ENCODE measurements around the gene S100A16.
"Not testable (repeated sequence)": the region's sequence is repeated elsewhere in the genome, so short reads cannot be mapped to it uniquely, and the experiment has no call there.

The S100A16 gene, protein sequence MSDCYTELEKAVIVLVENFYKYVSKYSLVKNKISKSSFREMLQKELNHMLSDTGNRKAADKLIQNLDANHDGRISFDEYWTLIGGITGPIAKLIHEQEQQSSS

GRCh38 chr1:153612755-153613331, at the start of gene S100A16:
S100A16 (minus strand) TSS chr1:153613137; CDS start chr1:153608151, 4,986 bp downstream.
- DNase-seq = no peak

DNA sequence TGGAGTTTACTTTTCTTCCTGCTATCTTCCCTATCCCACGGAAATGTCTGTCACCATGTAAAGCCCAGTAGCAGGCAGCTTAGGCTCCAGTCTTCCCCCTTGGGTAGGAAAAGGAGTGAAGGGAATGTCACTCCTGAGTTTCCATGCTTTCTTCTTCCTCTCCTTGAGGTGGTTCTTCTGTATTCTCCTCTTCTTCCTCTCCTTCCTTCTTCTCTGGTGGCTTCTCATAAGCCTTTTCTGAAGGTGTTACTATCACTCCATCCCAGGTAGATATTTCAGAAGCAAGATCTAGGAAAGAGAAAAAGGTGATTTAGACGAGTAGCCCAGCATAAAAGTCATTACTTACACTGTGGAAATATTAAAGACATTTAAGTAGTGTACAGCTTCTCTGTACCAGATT, 49.3 kb upstream of the S100A16 start:
- no peak for DNase-seq

GRCh38 chr1:153661111-153661708, 48.3 kb upstream of the S100A16 start:
- no peak for DNase-seq

GRCh38 chr1:153659656-153660055, 46.7 kb upstream of the S100A16 start:
- DNase-seq = no peak

GRCh38 chr1:153659175-153659534, 46.2 kb upstream of the S100A16 start:
- DNase-seq = no peak

GRCh38 chr1:153658400-153659174, 45.6 kb upstream of the S100A16 start, which contains the start of gene SNAPIN:
SNAPIN (plus strand) TSS chr1:153658703; CDS start chr1:153658744, 41 bp downstream.
- DNase-seq = peak; percentile 92

- DNase-seq = no peak
These were observed 42.4 kb upstream of the S100A16 start for GRCh38 chr1:153655333-153655732.

DNA sequence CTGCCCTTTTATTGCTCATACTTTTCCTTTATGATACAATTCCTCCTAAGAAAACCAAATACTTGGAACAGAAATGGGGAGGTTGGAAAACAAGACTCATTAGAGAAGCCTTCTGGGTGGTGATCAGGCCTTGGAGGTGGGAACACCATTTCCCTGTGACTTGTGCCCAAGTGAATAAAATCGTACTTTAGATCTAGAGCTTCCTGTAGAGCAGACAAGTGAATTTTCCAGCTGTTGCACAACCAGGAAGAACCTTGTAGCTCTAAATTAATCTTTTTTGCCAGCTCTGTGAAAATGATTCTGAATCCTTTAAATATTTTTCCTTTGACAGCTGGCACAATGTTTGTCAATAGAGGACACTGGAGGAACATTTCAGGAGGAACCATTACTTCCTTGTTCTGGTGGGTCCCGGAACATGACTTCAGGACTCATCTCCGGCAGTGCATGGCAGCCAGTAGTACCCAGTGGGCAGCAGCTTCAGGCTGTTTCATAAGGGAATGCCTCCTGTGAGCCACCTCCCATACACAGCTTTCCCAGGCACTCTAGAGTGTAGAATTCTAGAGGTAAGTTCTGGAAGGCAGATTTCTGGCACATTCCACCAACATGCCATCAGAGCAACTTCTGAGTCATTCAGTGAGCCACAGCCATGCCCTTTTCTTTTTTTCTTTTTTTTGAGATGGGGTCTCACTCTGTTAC, 40.0 kb upstream of the S100A16 start:
- no peak for DNase-seq

DNA sequence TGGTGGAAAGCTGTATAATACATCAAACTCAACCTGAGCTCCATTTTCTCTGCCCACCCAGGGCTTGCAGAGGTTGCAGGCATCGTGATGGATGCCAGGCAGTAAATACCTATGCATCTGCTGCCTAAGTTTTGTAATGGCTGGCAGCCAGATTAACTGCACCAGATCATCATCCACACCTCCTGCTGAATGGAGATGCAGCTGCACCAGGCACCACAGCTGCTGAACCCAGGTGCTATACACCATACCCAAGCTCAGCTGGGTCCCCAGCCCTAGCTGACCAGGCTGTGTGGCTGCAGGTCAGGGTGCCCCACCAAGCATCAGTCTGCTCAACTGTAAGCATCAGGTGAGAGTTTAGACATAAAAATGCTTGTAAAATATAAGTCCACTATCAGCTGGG, 38.8 kb upstream of the S100A16 start:
- no peak for DNase-seq

DNA sequence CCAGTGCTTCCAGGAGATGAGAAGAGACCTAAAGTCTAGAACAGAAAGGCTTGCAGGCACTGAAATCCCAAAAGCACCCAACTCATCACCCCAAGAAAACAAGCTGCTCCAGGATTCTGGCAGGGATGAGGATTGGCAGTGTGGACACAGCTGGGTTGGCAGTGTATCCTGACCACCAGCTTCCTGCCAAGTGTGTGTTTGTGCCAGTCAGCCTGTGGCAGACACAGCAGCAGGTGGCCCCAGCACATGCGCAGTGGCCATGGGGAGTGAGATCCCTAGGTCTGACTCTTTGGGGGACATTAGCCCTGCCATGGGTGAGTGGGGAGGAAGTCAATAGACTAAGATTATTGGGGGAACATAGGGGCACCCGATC, 36.9 kb upstream of the S100A16 start:
- peak; percentile 34 for DNase-seq

- DNase-seq = peak; percentile 55
These were observed 36.4 kb upstream of the S100A16 start for GRCh38 chr1:153649137-153649862.

DNA sequence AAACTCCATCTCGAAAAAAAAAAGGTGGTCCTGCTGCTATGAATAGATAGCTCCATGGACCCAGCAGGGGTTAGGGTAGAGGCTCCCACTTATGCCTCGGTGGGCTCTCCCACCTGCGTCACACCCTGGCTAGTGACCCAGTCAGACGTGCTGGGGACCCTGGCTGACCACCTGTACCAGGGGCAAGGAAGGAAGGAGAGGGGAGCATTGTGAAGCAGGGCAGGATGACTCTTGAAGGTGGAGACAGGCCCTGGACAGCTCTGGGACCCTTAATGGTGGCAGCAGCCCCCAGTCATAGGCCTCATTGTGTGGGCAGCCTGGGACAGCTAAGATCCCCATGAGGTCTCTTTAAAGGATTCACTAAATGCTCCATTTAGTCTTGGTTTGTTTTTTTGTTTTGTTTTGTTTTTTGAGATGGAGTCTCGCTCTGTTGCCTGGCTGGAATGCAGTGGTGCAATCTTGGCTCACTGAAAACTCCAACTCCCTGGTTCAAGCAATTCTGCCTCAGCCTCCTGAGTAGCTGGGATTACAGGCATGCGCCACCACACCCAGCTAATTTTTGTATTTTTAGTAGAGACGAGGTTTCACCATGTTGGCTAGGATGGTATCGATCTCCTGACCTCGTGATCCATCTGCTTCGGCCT, 35.2 kb upstream of the S100A16 start:
- no peak for DNase-seq

- no peak for DNase-seq
These were observed 34.4 kb upstream of the S100A16 start for GRCh38 chr1:153647346-153647714.

GRCh38 chr1:153646672-153647345, 33.9 kb upstream of the S100A16 start:
- DNase-seq = no peak

GRCh38 chr1:153643816-153644215, 30.9 kb upstream of the S100A16 start:
- DNase-seq = no peak

GRCh38 chr1:153643100-153643499, 30.2 kb upstream of the S100A16 start:
- DNase-seq = no peak

GRCh38 chr1:153642161-153642560, 29.2 kb upstream of the S100A16 start:
- DNase-seq = no peak

DNA sequence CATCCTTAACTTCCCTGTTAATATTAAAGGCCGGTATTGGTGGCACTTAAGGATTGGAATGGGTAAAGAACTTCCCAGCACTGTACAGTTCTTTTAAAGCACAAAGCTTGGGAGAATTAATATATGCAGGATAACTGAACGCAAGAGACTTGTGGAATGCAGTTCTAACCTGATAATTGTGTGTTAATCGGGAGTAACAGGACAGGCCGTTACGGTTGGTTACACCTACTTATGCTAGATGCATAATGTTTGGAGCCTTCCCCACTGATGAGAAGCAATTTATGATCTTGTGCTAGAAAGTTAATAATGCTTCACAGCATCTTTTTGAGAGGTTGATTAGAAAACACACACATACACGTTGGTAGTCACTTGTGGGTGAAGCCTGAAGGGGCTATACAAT, 27.9 kb upstream of the S100A16 start:
- DNase-seq = no peak

- DNase-seq = not testable (repeated sequence)
These were observed 27.3 kb upstream of the S100A16 start for GRCh38 chr1:153640213-153640612.

DNA sequence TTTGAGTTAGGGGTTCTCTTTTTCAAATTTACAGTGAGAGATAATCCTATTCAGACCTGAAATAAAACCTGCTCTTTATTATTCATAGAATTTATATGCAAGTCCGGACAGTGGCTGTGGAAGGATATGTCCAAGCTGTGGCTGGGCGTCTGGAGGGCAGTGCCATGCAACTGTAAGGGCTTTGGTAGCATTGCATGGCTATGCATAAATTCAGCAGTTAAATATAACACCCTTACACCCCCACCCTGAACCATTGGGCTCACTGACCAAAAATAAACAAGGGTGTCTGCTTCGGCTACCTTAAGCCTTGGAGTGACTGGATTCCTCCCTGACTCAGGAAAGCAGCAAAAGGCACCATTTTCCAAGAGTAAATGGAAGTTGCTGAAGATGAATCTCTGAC, 26.3 kb upstream of the S100A16 start:
- no peak for DNase-seq

DNA sequence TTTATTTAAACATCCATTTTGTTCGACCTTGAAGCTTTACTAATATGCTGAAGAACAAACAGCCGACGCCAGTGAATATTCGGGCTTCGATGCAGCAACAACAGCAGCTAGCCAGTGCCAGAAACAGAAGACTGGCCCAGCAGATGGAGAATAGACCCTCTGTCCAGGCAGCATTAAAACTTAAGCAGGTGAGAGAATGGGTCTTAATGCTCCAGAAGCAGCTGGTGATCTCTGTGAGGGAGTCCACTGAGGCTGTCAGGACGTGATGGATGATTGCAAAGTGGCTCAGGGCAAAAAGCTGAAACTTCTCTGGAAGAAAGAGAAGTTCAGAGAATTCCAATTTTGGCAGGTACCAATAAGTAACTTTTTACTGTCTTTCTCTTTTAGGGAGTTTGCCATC, 25.3 kb upstream of the S100A16 start:
- DNase-seq = no peak

DNA sequence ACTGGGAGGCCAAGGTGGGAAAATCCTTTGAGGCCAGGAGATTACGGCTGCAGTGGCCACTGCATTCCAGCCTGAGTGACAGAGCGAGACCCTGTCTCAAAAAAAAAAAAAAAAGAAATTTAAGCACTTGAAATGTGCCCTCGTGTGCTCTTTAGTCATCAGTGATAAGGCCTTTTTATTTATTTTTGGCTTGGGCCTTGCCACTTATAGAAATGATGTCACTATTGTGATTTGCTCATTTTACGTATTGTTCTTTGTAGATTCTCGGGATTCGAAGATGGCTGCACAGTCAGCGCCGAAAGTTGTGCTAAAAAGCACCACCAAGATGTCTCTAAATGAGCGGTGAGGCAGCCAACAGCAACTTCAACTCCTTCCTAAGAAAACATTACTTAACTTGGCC, 23.4 kb upstream of the S100A16 start:
- DNase-seq = no peak

Data from CD4-positive, alpha-beta T cell treated with Interleukin-17A for 4 hours (primary cell).